ENCODE measurements around the gene HDAC4. TPM values are rescaled to one million over a fixed set of nuclear protein-coding genes. Genes with fewer than 3 reads are reported as not detected.

The HDAC4 gene
- polyA plus RNA-seq, 10 donors, result 10.2 to 15.4 (median 11.9) TPM

DNA sequence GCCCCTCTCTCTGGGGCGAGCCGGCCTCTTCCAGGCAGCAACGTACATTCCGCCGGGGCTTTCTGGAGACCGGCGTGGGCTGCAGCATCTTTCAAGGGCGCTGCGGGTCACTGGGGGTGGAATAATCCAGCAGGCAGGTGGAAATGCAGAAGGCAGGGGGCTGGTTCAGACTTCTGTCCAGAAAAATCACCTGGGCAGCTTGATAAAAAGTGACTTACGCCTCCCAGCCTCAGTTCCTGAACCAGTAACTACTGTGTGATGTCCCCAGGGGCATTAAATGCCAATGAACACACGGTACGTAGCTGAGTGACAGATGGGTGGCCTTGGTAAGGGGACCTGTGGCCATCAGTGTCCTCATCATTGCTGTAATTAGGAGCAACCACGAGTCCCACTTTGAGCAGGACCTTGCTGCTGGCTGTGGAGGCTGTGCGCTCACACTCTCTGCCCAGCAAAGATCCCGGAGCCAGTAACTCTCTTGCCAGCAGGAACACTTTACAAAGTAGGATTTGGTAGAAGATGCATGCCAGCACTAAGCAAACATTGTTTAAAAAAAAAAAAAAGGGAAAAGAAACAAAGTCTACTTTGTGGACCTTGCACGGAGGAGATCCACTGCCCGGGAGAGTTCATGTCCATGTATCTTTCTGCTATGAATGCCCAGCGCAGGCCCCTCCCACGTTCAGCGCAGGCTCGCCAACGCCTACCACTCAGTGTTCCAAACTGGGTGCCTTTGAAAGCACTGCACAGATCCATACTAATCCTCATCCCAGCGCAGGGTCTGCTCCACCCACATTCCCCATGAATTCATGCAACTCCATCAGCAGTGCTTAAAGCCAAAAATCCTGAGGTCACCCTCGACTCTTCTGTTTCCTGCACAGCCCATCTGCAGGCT lies 177.3 kb downstream of the HDAC4 start:
- peak; percentile 76 to 91 (median 78) for DNase-seq

DNA sequence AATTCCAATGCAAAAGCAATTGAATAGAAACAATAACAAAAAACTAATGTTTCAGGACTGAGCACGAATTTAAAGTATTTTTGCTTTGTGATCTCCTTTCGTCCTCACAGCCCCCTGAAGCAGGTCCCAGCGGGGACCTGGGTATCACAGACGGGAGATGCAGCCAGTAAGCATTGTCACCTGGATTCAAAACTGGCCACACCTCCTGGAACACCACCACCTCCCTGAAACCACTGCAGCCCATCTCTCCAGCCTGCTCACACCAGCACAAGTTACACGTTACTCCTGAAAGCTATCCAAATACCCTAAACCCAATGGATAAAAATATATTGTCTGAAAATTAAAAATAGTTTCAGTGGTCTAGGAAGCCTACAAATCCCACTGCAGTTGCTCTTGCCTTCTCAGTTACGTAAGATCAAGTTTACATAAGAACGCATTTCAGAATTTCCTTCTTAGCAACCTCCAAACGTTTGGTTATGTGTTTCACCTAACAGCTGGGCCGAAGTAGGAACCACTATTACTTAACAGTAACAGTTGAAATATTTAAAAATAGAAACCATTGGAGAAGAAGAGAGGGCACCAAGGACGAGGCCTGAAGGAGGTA lies 178.0 kb downstream of the HDAC4 start:
- peak in 2 of 3 donors; percentile 35 to 63 for DNase-seq

DNA sequence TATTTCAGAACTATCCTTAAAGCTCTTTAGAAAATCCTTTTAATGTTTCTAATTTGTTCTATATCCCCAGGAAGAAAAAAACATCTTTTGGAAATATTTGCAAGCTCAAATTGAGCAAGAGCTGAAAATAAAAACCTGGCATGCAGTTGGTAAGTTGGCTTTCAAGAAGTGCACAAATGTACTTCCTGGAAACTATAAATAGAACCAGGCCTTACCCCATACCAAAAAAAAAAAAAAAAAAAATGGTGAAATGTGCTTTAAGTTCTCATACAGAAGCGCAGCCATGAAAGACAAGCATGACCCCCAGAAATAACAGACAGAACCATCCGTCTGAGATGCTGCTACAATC lies 178.5 kb downstream of the HDAC4 start:
- DNase-seq, result peak in 2 of 3 donors; percentile 51 to 69

DNA sequence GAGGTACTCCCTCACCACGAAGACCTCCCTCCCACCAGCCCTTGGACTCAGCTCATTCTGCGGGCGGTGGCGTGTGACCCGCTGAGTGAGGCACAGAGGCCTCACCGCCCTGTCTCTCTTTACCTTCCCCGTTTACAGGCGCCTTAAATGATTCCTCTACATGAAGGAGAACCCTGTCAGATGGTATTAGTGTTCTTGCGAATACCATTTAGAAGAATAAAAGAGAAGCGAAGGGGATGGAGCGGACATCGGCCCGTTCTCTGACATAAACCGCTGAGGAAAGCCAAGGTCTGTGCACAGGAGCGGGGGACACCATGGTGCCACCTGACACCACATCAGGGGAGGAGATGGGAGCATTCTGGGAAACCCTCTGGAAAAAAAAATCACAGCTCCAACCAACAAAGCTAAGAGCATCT lies 179.8 kb downstream of the HDAC4 start:
- DNase-seq, result no peak

DNA sequence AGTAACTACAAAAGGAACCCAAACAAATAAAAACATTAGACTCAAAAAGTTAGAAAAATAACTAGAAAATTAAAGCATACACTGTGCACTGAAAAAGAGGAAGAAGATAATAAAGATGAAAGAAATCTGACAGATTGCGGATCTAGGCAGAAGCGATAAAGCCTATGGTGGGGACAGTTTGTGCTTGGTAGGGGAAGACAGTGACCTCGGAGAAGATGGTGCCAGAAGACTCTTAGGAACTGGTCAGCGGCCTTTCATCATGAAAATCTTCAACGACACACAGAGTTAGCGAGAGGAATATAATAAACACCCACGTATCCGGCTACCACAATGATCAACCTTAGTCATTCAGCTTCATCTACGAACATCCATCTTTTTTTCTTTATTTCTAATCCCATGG lies 180.5 kb downstream of the HDAC4 start:
- DNase-seq, result no peak

DNA sequence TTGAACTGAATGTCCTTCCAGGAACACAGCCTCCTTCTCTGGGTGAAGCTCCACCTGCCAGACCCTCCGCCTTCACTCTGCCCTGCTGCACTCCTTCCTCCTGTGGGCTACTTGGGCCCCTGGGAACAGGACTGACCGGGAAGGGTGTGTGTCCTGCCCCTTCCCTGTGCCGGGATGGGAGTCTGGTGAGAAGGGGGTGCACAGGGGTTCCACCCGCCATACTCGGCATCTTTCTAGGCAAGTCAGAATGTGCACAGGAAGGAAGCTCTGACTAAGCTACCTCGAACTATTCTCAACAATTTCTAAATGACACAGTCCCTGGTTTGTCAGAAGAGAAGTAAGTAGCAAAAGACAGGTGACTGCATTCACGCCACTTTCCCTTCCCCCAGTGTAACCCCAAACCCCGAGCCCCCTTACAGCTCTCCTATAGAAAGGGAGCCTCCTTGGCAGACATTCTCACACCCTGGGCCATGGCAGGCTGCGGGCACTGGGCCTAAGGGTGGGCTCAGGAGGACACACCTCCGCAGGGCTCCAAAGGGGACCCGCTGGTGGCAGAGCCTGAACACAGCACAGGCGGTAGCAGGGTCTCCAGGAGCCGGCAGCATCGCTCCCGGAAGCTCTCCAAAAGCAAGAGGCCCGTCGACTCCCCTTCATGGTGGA lies 184.1 kb downstream of the HDAC4 start:
- DNase-seq, result no peak

DNA sequence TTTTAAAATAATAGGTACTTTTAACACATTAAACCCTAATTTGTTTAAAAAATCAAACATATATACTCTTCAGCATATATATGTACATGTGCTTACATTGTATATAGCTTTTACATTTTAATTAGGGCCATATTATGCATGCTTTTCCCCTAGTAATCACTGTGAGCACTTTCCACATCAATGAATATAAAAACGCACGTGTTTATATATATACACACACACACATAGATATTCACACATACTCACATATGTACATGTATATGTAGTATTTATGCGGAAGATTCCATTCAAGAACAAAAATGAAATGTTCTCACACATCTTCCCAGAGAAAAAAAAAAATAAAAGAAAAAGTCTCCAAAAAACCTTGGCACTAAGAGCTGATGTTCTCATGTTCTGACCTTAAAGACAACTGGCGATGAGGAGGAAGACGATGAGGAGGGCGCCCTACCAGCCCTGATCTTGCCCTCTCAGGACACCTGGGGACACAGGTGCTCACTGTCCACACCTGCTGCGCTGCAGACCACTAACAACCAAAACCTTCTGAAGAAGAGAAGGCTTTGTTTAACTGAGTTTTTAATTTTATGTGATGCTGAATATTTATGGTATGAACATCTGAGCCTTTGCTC lies 184.7 kb downstream of the HDAC4 start:
- no peak for DNase-seq

DNA sequence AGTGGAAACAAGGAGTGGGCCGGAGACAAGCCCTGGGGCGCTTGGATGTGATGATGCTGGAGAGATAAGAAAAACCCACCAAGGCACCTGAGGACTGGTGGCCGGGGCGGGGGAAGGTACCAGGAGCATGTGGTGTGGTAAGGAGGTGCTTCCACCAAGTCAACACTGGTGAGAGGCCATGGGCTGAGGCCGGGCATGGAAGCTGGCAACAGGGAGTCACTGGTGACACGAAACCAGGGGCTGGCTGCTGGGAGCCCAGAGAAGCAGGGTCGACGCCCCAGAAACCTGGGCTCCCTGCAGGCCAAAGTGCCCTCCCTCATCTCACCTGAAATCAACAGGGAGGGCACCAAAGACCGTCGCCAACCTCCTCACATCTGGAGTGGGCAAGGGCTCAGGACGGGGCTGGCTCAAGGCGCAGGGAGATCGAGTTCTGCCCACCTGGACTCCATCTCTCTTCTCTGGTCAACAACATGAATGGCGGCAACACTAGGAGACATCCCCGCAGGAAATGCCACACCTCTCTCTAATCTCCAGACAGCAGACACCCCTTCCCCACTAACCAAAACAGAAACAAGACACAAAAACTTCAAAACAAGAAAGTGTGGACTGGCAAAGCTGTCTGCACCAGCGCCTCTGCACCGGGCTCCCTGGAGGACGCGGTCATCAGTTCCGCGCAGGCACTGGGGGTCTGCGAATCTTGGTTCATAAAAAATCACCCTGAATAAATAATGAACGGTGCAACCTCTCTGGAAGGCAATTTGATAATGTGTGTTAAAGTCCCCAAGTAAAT lies 185.5 kb downstream of the HDAC4 start:
- DNase-seq, result no peak

DNA sequence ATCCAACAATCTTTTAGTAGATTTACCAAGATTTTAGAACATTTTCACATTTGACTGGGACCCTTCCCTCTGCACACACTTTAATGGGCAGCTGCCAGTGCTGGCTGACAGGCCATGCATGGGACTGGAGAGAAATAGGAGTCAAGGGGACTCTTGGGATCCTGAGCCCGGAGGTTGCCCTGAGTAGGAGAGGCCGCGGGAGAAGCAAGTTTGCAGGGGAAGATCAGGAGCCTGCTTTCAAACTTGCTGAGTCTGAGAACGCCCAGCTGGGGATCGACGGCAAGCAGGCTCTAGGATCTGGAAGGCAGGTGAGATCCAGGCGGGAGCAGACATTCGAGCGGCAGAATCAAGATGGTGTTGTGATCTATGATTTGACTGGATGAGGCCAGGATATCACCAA lies 186.1 kb downstream of the HDAC4 start:
- no peak for DNase-seq

DNA sequence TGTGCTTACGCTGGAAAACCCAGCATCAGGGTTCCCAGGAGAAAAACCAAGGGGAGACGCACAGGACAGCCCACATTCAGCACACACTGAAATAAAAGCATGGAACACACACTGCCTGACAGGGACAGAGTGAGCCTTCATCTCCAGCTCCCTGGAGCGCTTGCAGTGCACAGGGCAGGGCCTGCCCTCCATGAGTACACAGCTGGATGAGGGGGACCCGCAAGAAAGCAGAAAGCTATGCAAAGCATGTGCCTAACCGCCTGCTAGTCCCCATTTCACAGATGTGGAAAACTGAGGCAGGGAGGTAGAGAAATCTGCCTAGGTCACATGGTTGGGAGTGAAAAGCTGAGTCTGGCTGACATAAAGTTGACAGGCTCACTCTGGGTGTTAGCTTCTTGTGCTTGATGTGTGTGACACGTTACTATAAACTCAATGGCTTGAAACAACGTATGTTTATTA lies 187.1 kb downstream of the HDAC4 start:
- DNase-seq, result no peak

DNA sequence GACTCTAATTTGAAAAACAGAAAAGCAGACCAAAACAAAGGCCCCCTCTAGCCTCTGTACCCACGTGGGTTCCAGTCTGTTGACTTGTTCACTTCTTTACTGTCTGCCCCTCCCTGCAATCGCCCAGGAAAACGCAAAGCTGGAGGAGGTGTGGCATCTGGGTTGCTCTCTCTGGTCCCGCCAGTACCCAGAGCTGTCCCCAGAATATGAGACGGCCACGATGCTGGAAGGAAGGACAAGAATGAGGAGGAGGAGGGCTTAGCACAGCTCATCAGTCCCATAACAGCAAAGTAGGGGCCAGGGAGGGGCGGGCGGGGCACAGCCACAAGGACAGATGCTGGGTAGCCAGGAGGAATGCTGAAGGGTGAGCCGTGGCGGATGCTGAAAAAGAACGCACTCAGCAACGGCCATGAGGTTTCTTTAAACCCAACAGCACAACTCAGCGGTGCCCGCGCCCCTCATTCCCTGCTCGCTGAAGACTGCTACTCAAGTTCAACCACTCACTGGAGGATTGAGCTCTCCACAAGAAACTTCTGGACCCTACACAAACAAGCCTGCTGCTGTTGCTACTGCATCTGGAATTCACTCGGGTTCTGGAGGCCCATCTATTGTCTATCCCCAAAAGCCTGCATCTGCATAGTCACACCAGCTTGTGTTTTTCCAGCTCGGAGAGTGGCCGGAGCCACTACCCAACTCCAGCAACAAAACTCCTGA lies 187.7 kb downstream of the HDAC4 start:
- DNase-seq, result no peak

DNA sequence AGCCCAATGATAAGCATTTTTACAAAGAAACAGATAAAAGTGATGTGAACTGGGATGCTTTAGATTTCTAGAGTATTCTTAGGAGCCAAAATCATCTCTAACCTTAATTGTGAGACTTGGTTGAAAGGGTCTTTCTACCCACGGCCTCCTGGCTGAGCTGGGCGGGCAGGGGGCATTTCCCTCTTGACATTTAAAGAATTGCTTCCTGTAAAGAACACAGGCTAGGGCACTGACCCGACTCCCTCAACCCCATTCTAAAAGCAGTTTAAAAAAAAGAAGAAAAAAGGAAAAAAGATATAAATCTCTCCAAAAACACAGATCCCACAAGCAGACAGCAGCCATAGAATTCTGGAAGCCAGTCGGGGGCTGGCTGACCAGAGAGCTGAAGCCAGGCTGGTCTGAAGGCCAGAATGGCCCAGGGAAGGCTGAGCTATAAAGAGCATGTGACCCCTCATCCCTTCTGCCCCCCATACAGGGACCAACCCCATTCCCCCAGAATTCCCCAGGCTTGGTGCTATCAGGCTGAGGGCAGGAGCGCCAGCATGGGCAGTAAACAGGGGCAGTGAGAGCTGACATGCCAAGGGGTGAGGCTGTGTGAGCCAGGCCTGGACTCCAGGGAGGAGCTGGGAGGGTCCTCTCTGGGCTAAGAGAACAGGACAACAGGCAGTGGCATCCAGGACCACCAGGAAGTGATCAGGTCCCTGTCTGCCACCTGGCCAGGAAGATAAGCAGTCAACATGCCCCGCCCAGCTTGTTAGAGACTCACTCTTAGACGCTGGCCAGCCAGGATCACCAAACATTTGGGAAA lies 188.5 kb downstream of the HDAC4 start:
- DNase-seq, result no peak

DNA sequence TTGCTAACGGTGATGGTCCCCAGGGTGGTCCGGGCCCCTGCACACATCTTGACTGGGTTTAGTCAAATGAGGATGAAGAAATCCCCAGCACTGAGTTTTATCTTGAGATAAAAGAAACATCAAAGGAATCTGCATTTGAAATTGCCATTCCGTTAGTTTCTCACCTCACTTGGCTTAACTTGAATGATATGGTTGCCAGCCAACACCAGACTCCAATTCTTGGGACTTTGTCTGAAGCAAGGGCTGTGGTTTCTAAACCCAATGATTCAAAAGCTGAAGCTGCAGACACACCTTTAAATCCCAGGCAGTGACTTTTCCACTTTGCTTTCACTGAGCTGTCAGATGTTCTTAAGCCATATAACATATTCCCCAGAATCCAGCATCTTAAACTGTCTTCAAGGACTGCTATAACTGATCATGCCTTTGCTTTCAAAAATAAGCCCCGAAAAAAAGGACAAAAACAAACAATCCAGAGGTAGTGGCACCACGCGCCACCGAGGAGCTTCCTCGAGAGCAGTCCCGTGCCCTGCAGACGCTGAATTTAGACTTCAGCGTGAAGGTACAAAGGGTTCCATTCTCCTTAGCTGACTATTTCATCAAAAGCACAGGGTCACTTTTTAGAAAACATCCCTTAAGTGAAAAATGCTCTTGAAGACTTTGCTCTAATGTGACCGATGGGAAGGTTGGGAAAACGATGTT lies 189.3 kb downstream of the HDAC4 start:
- DNase-seq, result no peak

DNA sequence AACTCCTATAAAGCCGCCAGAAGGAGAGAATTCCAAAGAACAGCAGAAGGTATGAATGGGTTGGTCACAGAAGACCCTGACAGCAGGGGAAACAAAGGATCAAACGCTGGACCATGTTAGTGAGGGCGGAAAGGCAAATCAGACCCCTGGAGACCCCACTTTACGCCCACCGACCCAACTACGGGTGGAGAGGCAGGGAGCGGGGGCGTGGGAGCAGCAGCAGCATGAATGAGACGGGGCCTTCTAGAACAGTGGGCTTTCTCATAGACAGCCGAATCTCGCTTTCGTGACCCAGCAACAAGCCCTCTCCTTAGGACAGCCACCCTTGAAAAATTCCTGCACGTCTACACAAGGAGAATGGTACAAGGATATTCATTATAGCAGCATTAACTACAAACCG lies 191.0 kb downstream of the HDAC4 start:
- DNase-seq, result no peak

DNA sequence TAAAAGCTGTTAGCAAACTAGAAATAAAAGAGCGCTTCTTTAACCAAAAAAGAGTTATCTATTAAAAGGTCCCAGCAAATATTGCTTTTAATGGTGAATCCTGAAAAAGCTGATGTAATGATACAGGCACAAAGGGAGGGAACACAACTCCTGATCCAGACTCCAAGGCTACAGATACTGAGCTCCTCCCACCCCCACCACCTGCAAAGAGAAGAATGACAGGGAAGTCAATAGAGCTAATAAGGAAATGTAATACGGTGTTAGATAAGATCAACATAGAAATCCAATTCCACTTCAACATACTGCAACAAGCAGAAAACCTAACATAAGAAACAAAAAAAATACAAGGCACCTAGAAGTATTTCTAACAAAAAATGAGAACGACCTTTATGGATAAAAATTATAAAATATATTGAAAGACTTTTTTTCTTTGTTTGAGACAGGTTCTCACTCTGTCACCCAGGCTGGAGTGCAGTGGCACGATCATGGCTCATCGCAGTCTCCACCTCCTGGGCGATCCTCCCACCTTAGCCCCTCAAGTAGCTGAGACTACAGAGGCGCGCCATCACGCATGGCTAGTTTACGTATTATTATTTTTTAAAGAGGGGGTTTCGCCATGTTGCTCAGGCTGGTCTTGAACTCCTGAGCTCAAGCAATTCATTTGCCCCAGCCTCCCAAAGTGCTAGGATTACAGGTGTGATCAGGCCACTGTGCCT lies 192.2 kb downstream of the HDAC4 start:
- DNase-seq, result no peak

DNA sequence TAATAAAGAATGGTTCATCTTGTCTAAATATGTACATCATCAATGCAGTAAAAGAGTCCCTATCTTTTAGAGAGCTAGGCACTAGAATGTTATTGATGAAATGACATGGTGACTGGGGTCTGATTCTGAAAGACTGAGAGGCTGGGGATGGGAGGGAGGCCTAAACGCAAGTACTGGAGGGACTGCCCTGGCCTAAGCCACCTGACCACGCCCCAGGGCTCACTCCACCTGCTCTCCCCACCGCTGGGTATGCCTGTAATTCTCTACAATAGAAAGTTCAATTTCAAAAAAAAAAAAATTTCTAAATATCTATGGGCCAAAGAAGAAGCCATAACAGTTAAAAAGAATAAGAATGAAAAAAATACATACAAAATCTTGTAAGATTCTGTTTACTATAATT lies 194.0 kb downstream of the HDAC4 start:
- no peak for DNase-seq

DNA sequence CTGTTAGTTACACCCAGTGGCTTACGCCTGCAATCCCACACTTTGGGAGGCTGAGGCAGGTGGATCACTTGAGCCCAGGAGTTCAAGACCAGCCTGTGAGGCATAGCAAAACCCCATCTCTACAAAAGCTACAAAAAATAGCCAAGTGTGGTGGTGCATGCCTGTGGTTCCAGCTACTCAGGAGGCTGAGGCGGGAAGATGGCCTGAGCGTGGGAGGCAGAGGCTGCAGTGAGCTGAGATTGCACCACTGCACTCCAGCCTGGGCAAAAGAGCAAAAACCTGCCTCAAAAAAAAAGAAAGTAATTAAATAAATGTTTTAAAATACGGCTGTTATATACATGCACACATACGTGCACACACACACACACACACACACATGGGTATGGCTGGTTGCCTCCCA lies 194.8 kb downstream of the HDAC4 start:
- no peak for DNase-seq

DNA sequence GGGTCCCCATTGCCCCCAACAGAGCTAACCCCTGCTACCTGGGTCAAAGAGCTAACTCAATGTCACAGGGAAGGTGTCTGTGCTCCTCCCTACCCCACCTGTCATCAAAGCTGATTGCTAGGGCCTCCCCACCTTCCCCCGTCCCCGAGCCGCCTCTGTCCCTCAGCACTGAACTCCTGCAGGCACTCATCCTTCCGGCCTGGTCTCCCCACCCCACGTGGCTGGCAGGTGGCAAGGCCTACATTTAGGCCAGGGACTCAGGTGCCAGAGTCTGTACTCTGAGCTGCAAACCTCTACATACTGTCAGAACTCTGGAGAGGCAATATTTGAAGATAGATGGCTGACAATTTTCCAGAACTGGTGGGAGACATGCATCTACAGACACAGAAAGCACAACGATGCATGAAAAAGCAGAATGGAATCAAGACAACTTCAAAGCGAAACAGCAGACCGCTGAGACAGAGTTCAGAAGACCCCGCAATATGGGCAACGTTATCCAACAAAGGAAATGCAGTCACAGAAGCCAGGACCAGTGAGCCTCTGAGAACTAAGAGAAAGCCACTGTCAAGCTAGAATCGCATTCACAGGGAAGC lies 195.8 kb downstream of the HDAC4 start:
- no peak for DNase-seq
